ENCODE measurements around the gene MRPS6.

GRCh38 chr21:34148826-34149558 lies 75.6 kb downstream of the MRPS6 start:
- TF ChIP-seq CTCF (IDR thresholded peaks at IDR 0.05) (no peak), POLR2A (IDR thresholded peaks at IDR 0.05) (no peak)
